NCI-H146 (cell line): ENCODE results near the gene SENP8.

Experiments used
- DNase-seq: peaks from one replicate; lab custom pipeline; 2025; lab: John Stamatoyannopoulos, UW

SENP8 gene

GRCh38 chr15:72175186-72176044 is 57.2 kb downstream of the SENP8 start:
- no peak for DNase-seq

DNA sequence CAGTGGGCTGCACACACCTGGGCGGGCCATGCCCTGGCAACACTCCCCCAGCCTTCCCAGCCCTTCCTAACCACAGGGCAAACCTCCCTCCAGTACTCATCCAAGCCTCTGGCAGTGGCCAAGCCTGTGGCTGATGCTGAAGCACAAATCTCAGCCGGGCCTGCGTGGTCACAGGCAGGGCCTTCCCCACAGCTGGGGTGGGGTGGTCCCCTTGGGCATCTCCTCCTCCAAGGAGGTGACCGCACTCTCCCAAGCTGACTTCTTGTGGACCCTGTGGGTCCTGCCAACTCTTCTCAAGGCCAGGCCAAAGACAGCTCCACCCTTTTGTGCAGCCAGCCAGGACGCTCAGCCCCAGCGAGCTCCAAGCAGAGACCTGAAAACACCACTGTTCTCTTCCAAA is 58.0 kb downstream of the SENP8 start:
- no peak for DNase-seq

- no peak for DNase-seq
Measured at GRCh38 chr15:72176743-72177142, 58.5 kb downstream of the SENP8 start.

- DNase-seq, result no peak
Measured at GRCh38 chr15:72178976-72179585, 60.9 kb downstream of the SENP8 start.

DNA sequence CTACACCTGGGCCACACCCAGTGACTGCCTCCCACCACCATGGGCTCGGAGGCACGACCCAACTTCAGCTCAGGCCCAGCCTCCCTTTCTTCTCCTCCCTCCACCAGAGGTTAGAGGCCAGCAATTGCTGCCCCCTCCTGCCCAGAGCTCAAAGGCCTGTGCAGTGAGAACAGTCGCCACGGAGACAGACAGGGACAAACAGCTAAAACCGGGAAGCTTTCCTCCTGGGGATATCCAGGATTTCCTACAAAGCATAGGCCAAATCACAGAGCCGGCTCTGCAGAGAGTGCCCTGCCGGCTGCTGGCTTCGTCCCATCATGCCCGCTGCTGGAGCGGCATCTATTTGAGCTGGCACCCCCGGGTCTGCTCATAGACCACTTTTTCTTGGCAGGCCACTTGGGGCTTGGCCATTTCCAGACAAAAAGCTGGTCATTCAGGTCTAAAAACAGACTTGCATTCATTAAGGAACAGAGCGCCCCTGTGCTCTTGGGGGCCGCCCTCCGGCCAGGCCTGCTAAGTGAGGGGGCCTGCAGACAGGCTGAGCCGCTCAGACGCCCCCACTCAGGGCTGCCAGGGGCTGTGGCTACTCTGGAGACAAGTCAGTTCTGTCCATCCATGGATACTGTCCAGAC is 61.9 kb downstream of the SENP8 start:
- DNase-seq, result no peak

GRCh38 chr15:72180761-72181324 is 62.6 kb downstream of the SENP8 start:
- DNase-seq, result no peak

DNA sequence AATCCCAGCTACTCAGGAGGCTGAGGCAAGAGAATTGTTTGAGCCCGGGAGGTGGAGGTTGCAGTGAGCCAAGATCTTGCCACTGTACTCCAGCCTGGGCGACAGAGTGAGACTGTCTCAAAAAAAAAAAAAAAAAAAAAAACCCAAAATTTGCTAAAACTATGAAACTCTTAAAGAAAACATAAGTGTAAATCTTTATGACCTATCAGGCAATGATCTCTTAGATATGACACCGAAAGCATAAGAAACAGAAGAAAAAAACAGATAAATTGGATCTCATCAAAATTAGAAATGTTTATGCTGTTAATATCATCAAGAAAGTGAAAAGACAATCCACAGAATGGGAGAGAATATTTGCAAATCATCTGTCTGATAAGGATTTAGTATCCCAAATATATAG is 64.0 kb downstream of the SENP8 start:
- no peak for DNase-seq

- DNase-seq, result no peak
Measured at GRCh38 chr15:72182673-72183072, 64.5 kb downstream of the SENP8 start.

DNA sequence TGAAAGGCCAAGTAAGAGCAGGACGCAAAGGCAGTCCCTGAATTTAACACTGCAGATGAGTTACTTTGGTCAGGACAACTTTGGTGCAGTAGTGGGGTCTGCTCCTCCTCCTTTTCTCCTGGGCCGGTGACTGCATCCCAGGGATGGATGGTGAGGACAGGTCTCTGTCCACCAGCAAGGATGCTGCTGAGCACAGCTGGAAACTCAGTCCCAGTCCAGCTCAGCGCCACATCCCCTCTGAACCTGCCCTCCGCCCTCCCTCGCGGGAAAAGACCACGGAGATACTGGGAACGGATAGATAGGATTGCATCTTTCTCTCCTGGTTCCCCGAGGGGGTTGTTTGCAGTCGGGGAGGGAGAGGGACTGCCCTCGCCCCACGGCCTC is 65.6 kb downstream of the SENP8 start:
- DNase-seq, result no peak

GRCh38 chr15:72184165-72184811 is 66.1 kb downstream of the SENP8 start:
- DNase-seq, result no peak

DNA sequence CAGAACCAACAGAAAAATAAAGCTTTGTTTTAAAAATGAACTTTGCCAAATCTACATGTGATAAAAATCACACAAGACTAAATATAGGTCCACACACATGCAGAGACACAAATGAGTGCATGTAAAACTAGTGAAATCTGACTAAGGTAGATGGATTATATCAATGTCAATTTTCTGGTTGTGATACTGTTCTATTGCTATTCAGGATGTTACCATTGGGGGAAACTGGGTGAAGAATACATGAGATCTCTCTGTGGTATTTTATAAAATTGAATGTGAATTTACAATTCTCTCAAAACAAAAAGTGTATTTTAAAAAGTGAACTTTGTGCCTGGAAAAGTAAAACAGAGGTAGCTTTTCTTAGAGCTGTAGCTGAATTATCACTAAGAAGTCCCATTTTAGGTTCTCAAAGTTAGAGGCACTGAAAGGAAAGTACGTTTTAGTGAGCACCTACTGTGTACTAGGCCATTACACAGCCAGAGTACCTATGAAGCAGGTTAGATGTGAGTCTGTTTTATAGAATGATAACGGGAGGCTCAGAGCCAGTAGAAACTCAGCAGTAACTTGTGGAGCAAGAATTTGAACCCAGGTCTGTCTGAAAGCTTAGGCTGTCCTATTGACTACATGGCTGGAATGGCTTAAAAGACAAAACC is 71.2 kb downstream of the SENP8 start:
- no peak for DNase-seq

- DNase-seq, result no peak
Measured at GRCh38 chr15:72192416-72192815, 74.2 kb downstream of the SENP8 start.
